Stimulated activated CD4-positive, alpha-beta T cell treated with anti-CD3 and anti-CD28 coated beads, Interleukin-2, amount 100 ng/mL, for 4 hours (primary cell): ENCODE measurements around the gene PDILT.
"Not testable (repeated sequence)": the region's sequence is repeated elsewhere in the genome, so short reads cannot be mapped to it uniquely, and the experiment has no call there.

Source experiments
- DNase-seq: peaks from one replicate; pipeline ENCODE4 v3.0.0-alpha.2; 2020; ENCODE audit warnings: low read depth

Gene PDILT

DNA sequence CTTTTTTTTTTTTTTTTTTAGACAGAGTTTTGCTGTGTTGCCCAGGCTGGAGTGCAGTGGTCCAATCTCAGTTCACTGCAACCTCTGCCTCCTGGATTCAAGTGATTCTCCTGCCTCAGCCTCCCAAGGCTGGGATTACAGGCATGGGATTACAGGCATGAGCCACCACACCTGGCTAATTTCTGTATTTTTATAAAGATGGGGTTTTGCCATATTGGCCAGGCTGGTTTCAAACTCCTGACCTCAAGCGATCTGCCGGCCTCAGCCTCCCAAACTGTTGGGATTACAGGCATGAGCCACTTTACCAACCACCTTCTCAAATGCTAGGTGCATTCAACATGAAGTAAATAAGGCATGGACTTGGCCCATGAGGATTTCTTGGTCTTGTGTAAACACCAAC lies 83.5 kb downstream of the PDILT start:
- DNase-seq, result not testable (repeated sequence)

DNA sequence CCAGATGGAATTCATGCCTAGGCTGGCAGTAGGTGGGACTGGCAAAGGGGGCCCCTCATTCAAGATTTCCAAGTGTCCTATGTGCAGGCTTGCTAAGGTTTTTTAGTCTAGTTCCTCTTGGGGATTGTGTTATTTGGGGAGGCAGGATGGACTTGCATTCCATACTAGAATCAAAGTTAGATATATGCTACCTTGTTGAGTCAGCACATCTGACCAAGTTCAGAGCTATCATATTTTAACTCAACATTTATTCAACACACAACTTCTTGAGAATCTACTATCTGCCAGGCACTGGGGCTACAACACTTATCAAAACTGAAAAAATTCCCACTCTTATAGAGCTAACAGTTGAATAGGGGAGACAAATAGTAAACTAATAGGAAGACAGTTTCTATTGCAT lies 83.9 kb downstream of the PDILT start:
- no peak for DNase-seq

DNA sequence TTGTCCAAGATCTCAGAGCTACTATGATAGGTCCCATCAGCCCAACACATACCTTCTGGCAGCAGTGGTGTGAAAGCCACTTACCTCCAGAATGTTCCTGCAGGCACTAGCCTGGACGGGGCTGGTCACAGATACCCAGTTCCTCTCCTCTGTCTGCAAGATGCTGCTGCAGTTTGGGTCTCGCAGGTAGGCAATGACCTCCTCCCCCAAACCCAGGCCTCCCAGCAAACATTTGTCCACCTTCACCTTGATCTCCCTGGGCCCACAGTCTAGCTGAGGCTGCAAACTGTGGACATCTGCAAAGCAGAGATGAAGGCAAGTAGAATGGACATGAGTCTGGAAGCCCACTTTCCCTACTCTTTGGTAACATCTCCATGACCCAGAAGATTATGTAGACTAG lies 84.4 kb downstream of the PDILT start:
- DNase-seq, result no peak

DNA sequence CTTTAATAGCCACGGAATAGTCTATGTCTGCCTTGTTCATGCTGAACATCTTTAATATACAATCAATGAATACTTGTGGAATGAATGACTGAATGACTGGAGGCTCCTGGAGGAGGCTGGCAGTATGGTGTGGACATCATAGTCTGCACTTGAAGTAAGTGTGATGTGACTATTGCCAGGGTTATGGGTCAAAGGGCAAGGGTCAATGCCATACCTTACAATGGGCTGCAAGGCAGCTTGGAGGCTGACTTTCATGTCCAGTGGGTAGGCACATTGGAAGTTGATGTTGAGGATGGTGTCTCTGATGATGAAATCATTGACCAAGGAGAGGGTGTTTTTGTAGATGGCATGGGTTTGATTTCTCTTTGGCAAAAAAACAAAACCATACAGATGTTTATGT lies 85.1 kb downstream of the PDILT start:
- no peak for DNase-seq

DNA sequence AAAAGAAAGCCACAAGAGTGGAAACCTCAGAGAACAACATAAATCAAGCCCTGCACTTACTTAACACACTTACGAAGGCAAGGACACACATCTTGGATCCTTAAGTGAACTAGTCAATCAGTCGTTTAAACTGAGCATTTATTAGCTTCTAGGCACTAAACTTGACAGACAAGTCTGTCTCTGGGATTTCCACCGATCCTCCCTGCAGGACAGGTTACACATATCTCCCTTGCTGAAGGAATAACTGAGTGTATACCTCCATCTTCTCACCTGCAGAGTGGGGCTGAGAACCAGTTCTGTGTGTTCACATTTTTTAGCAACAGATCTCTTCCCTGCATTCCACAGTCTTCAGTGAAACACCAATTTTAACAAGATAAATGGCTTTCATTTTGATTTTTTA lies 86.1 kb downstream of the PDILT start:
- DNase-seq, result no peak

DNA sequence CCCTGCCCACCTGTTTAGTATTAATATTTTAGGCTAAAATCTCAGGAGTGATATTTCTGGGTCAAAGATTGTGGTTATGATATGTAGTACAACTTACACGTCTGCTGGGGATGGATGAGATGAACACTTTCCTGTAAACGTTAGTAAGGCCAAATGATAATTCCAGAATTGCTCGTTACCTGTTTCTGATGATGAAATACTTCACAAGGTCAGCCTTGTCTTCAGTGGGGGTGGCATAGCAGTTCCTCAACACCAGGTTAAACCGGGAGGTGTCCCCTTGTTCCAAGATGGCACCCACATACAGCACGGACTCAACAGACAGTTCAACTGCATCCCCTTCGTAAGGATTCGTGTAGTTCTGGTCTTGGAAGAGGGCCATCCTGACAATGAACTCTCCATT lies 86.5 kb downstream of the PDILT start:
- DNase-seq, result no peak

DNA sequence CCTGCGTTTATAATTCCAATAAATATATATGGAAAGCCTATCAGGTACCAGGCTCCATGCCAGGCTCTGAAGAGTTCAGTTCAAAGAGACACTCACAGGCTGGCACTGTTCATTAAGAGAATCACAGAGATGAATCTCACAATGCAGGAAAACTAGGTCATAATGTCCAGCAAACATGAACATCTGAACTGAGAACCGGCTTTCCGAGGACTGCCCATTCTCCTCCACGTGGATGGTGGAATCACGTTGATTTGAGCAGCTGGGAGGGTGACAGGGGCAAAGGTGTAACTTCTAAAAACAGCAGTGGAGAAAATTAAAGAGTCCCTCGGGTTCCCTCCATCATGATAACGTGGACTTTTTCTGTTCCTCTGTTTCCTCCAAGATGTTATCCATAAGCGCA lies 87.4 kb downstream of the PDILT start:
- DNase-seq, result no peak

DNA sequence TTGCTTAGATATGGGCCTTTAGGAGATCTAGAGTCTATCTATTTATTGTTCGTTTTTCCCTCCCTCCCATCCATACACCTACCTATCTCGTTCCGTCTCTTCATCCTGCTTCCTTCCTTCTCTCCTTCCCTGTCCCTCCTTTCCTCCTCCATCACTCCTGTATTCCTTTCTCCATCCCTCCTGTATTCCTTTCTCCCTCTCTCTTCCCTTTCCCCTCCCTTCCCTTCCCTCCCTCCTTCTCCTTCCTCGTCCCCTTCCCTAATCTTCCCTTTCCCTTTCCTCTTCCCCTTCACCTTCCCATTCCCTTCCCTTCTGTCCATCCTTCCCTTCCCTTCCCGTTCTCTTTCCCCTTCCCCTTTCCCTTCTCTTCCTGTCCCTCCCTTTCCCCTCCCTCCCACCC lies 87.8 kb downstream of the PDILT start:
- no peak for DNase-seq

DNA sequence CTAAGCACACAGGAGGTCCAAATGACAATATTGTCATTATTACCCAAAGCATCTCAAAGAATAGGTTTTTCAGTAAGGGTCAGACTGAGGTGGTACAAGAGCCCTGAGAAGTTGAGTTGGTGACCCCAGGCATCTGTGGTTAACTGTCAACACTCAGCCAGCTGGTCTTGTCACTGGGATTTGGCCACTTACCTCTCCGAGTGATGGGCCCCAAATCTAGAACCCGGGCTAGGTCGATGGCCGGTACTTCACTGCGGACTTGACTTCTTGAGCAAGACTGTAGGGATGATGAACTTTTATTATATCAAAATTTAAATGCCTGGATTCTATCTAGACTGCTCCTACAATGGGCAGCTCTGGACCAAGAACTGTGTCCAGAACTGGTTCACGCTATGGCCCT lies 88.8 kb downstream of the PDILT start:
- DNase-seq, result no peak

DNA sequence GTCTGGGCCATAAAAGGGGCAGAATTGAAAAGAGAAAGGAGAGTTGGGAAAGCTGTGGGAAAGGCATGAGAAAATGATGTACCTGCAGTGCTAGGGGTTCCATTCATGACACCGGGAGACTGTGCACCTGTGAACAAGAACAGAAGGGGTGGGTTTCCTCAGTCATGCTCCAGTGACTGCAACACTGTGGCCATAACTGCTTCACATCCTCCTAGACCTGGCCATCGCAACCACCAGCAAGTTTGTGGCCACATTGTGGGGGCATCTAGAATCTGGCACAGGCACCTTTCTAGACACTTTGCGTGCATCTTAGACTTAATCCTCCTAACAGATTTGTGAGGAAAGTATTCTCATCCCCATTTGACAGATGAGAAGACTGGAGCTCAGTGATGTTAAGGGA lies 90.0 kb downstream of the PDILT start:
- no peak for DNase-seq

DNA sequence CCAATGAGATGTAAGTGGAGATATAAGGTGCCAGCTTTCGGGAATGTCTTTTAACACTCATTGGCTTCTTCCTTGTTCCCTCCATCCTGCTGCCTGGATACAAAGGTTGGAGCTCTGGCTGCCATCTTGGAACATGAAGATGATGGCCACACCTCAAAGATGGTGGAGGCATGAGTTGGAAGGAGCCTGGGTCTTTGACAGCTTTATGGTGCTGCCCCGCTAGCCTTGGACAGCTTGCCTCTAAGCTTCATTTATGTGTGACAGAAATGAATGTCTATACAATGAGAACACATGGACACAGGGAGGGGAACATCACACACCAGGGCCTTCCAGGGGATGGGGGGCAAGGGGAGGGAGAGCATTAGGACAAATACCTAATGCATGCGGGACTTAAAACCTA lies 90.8 kb downstream of the PDILT start:
- DNase-seq, result no peak

DNA sequence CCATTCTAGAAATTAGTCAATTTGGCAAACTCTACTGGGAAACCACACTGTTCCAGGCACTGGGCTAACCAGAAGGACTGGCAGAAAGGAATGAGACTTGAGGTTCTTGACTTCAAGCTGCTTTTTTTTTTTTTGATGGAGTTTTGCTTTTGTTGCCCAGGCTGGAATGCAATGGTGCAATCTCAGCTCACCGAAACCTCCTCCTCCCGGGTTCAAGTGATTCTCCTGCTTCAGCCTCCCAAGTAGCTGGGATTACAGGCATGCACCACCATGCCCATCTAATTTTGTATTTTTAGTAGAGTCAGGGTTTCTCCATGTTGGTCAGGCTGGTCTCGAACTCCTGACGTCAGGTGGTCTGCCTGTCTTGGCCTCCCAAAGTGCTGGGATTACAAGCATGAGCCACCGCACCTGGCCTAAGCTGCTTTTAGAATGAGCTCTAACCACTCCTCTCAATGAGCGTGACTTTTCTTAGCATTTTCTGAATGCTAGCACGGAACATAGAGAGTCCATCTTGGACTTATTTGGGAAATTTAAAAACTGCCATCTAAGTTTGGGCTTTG lies 91.9 kb downstream of the PDILT start:
- not testable (repeated sequence) for DNase-seq

DNA sequence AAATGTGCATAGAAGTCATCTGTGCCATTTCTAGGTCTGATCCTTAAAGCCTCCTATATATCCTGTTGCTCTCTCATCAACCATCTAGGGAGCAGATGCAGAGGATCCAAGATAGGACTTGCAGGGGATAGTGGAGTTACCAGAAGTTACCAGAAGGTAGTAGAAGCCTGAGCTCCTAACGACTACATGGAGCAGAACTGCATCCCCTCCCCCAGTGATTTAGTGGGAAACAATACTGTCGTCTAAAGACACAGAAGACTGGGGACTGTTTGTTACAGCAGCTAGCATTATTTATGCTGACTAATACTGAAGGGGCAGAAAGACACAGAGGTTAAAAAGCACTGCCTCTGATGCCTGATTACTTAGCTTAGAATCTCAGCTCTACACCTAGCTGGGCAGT lies 93.0 kb downstream of the PDILT start:
- no peak for DNase-seq

DNA sequence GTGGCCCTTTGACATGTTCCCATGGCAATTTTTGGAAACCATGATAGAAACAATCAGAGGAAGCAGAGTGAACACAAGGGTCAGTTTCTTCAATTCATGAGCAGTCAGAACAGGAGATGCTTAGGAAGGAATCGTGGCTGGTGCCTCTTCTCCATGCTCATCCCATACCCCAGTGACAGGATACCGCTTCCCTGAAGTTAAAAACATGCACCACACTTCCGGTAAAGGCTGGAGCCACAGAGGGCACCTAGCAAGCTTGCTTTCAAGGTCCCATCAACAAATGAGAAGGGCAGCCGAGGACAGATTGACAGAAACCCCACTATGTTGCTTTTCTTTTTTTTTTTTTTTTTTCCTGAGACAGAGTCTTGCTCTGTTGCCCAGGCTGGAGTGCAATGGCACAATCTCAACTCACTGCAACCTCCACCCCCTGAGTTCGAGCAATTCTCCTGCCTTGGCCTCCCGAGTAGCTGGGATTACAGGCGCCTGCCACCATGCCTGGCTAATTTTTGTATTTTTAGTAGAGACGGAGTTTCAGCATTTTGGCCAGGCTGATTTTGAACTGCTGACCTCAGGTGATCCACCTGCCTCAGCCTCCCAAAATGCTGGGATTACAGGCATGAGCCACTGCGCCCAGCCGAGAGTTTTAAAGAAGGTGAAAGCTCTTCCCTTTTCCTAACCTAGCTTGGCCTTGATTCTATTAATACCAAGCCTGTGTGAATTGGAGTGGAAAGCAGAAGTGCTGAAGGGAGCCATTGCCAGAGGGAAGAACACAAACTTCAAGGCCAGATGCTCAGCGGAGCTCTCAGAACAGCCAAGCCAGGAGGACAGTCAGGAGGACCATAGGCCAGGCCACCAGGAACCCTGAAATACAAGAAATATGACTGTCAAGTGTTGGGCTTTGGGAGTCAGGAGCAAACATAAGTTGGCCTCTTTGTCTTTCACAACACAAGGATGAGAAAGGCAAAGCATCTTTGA lies 93.8 kb downstream of the PDILT start:
- no peak for DNase-seq

DNA sequence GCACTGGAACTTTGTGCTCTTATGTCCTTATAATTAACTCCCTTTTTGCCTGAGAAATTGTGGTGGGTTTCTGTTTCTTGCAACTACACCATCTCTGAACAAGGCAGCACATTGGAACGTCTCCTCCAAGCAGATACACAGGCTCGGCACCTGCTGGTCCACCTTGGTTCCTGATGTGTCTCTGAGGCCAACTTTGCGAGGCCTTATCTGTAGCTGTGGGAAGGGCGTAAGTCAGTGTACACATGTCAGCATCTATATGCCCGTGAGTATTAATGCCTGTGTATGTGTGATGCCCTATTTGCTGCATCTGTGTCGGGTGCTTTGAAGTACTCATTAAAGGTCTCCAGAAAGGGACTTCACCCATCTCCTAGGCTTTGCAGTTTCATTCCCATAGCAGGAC lies 94.8 kb downstream of the PDILT start:
- no peak for DNase-seq
